Fibroblast of mammary gland (primary cell): ENCODE results near the gene SRI.

Experiments used
- DNase-seq: peaks from one replicate; pipeline ENCODE4 v3.0.0-alpha.2; 2010; ENCODE audit warnings: low read depth
- H3K4me3 ChIP-seq: 2 replicates; pipeline ENCODE4 v1.5.1; 2011; ENCODE audit warnings: low read depth, mild to moderate bottlenecking, low read length, moderate library complexity; ENCODE audit not compliant: control insufficient read depth
- CTCF ChIP-seq: conservative IDR thresholded peaks from 2 replicates; pipeline ENCODE4 v1.5.1; 2011; ENCODE audit warnings: low read depth, low read length, inconsistent platforms; ENCODE audit not compliant: control insufficient read depth, insufficient read depth

The SRI gene

DNA sequence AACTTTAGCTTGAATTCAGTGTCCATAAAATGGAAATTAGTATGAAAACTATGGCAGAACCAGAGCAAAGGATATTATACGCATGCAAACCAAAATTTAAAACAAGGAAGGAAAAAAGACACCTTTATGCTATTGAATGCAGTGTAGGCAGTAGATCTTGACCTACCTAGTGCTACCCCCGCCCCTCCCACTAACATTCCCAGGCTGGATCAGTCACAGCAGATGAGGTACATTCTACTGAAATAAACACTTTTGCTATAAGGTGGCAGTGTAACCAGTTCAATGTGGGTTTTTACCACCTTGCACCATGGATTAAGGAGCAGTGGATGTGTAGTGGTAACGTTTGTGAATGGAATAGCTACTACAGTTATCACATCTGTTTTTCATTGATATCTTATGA is 27.9 kb downstream of the SRI start:
- DNase-seq = no peak
- H3K4me3 ChIP-seq = no peak overlapping the region
- TF ChIP-seq CTCF = no peak

GRCh38 chr7:88185650-88186049 is 34.2 kb downstream of the SRI start:
- DNase-seq = no peak
- no peak for TF ChIP-seq CTCF
- no peak overlapping the region for H3K4me3 ChIP-seq

- H3K4me3 ChIP-seq = no peak overlapping the region
- TF ChIP-seq CTCF = no peak
- DNase-seq = peak; percentile 62
Measured at GRCh38 chr7:88184848-88185304, 35.0 kb downstream of the SRI start.

- H3K4me3 ChIP-seq = no peak overlapping the region
- TF ChIP-seq CTCF = no peak
- no peak for DNase-seq
Measured at GRCh38 chr7:88183051-88183450, 36.8 kb downstream of the SRI start.

DNA sequence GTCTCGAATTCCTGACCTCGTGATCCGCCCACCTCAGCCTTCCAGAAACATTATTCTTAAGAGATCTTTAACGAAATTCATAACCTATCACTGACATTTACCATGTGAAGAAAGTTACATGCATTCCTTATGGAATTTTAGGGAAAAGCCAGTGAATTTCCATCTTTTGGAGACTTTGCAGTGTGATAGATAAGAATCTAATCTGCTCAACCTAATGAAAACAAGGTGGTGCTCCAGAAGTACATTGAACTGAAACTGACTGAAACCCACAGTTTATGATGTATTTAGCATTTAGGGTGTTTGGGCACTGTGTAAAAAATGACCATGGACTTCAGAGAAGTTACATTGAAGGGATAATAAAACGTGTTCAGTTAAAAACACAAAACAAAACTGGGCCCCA is 43.6 kb downstream of the SRI start:
- no peak overlapping the region for H3K4me3 ChIP-seq
- no peak for TF ChIP-seq CTCF
- DNase-seq = no peak

- TF ChIP-seq CTCF = no peak
- H3K4me3 ChIP-seq = no peak overlapping the region
- no peak for DNase-seq
Measured at GRCh38 chr7:88172842-88173241, 47.0 kb downstream of the SRI start.

DNA sequence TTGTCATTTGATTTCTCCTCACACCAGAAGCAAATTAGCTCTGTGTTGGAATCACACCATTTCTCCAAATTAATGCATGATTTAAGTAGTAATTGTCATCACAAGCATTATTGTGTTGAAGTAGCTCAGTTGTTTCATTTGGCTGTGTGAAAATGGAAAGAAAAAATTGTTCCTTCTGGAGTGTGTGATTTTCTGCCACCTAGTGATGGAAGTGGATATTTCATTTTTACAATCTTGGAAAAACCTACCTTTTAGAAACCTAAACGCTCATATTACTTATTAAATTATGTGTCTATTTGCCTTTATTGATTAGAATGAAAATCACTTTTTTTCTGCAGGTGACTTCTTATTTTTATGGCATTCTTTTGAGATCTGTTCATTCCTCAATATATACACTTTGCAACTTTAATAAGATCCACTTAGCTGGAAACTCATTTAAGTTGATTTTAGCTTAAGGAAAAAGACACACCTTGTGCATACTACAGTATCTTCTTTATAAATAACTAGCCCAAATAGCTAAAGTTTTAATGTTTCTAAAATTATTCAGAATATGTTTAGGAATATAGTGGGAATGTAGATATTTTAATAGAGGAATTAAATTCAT is 50.0 kb downstream of the SRI start:
- DNase-seq = peak; percentile 29
- TF ChIP-seq CTCF = peak; percentile 56
- no peak overlapping the region for H3K4me3 ChIP-seq
